H1 (cell line): ENCODE measurements around the gene GNG13. TPM values are rescaled to one million over a fixed set of nuclear protein-coding genes. Genes with fewer than 3 reads are reported as not detected.

Experiments used
- CTCF ChIA-PET: fragments of 300-600 bp; sonication (Branson Sonifier 250); formaldehyde crosslinking; loops from one replicate; lab custom pipeline; 2021; ENCODE audit not compliant: partially characterized antibody; lab: Charles Lee
- POLR2A ChIA-PET: fragments of 300-600 bp; sonication (Branson Sonifier 250); formaldehyde crosslinking; loops from one replicate; lab custom pipeline; 2021; ENCODE audit warnings: inconsistent platforms; ENCODE audit not compliant: partially characterized antibody; lab: Charles Lee
- DNase-seq, 2 experiments: peaks; one replicate each; pipeline versions ENCODE4 v3.0.0 to v3.0.0-alpha.2; 2010 to 2022; ENCODE audit warnings: low spot score in 2 of 2, low read depth in 1 of 2, mixed read lengths in 1 of 2
- FAIRE-seq: peaks from 2 replicates; lab custom pipeline; 2011; peaks lifted over from hg19 to GRCh38; lab: Jason Lieb, UNC
- H2AFZ ChIP-seq: 2 replicates; pipeline ENCODE4 v1.8.1; 2012; ENCODE audit warnings: low read length, inconsistent platforms
- H2AK5ac ChIP-seq: 2 replicates; pipeline ENCODE4 v1.6.1; 2013; ENCODE audit warnings: low read depth, low read length
- H2BK120ac ChIP-seq: replicated peaks from 2 replicates; pipeline ENCODE3; 2013; ENCODE audit warnings: low read depth, low read length, inconsistent platforms
- H2BK12ac ChIP-seq: 2 replicates; pipeline ENCODE4 v1.6.1; 2013; ENCODE audit warnings: low read depth, low read length
- H2BK15ac ChIP-seq: 2 replicates; pipeline ENCODE4 v1.6.1; 2013; ENCODE audit warnings: low read length
- H2BK20ac ChIP-seq: 2 replicates; pipeline ENCODE4 v1.6.1; 2013; ENCODE audit warnings: low read length
- H2BK5ac ChIP-seq: 2 replicates; pipeline ENCODE4 v1.6.1; 2013; ENCODE audit warnings: low read depth, low read length
- H3K14ac ChIP-seq: 2 replicates; pipeline ENCODE4 v1.6.1; 2013; ENCODE audit warnings: inconsistent platforms; ENCODE audit not compliant: insufficient read length
- H3K18ac ChIP-seq: 2 replicates; pipeline ENCODE4 v1.6.1; 2013; ENCODE audit warnings: low read length; ENCODE audit errors: extremely low read depth
- H3K23ac ChIP-seq: 2 replicates; pipeline ENCODE4 v1.6.1; 2013; ENCODE audit warnings: inconsistent platforms; ENCODE audit not compliant: insufficient read length
- H3K23me2 ChIP-seq: 2 replicates; pipeline ENCODE4 v1.6.1; 2013; ENCODE audit warnings: low read depth, low read length
- H3K27ac ChIP-seq: 2 replicates; pipeline ENCODE4 v1.6.1; 2011; ENCODE audit warnings: low read depth, low read length, inconsistent platforms
- H3K27me3 ChIP-seq, 4 experiments: replicated peaks in 1 of 4; 1 replicate in 1 of 4; 2 replicates in 3 of 4; pipeline versions ENCODE4 v1.6.1 to v1.8.1; 2011 to 2013; ENCODE audit warnings: low read length in 3 of 4, mild to moderate bottlenecking in 3 of 4, inconsistent platforms in 2 of 4, mixed read lengths in 2 of 4, moderate library complexity in 1 of 4; ENCODE audit not compliant: control insufficient read depth in 3 of 4, insufficient read depth in 3 of 4; ENCODE audit errors: extremely low read depth in 1 of 4
- H3K36me3 ChIP-seq, 4 experiments: 2 replicates each; pipeline versions ENCODE4 v1.6.1 to v1.8.1; 2011 to 2013; ENCODE audit warnings: mild to moderate bottlenecking in 4 of 4, low read length in 3 of 4, moderate library complexity in 2 of 4, control low read depth in 1 of 4, inconsistent platforms in 1 of 4; ENCODE audit not compliant: insufficient read depth in 4 of 4, control insufficient read depth in 2 of 4
- H3K4ac ChIP-seq: replicated peaks from 2 replicates; pipeline ENCODE3; 2013; ENCODE audit warnings: low read length, low read depth, mixed read lengths, inconsistent platforms; ENCODE audit not compliant: insufficient read length
- H3K4me1 ChIP-seq, 4 experiments: replicated peaks in 1 of 4; 1 replicate in 1 of 4; 2 replicates in 3 of 4; pipeline versions ENCODE4 v1.6.1 to v1.8.1; 2011 to 2013; ENCODE audit warnings: low read length in 3 of 4, inconsistent platforms in 2 of 4, mixed read lengths in 1 of 4; ENCODE audit not compliant: insufficient read depth in 4 of 4, control insufficient read depth in 3 of 4
- H3K4me2 ChIP-seq, 2 experiments: 2 replicates each; pipeline versions ENCODE4 v1.6.1 to v1.8.1; 2011 to 2013; ENCODE audit warnings: low read depth in 2 of 2, low read length in 2 of 2, control low read depth in 1 of 2, inconsistent platforms in 1 of 2, mild to moderate bottlenecking in 1 of 2; ENCODE audit not compliant: insufficient read depth in 1 of 2
- H3K4me3 ChIP-seq, 4 experiments: fragments of 200-600, 300-600 bp in 1 of 4; sonication (generic), shearing (Covaris generic), sonication (Bioruptor Twin) in 1 of 4; 2 replicates each; pipeline versions ENCODE4 v1.5.1 to v1.8.1; 2011 to 2016; ENCODE audit warnings: low read length in 4 of 4, low read depth in 3 of 4, control low read depth in 2 of 4, inconsistent platforms in 2 of 4, mild to moderate bottlenecking in 2 of 4, mixed read lengths in 1 of 4, moderate library complexity in 1 of 4; ENCODE audit not compliant: insufficient read depth in 2 of 4; ENCODE audit errors: extremely low read depth in 1 of 4
- H3K56ac ChIP-seq: replicated peaks from 2 replicates; pipeline ENCODE3; 2013; ENCODE audit warnings: low read depth, mild to moderate bottlenecking, mixed read lengths, low read length, inconsistent platforms; ENCODE audit not compliant: insufficient read length
- H3K79me1 ChIP-seq: 2 replicates; pipeline ENCODE4 v1.6.1; 2013; ENCODE audit warnings: low read depth, low read length, control low read depth
- H3K79me2 ChIP-seq, 2 experiments: 2 replicates each; pipeline versions ENCODE4 v1.6.1 to v1.8.1; 2012 to 2013; ENCODE audit warnings: low read length in 2 of 2, mild to moderate bottlenecking in 2 of 2, inconsistent platforms in 1 of 2; ENCODE audit not compliant: insufficient read depth in 2 of 2, control insufficient read depth in 1 of 2
- H3K9ac ChIP-seq, 4 experiments: replicated peaks in 1 of 4; 1 replicate in 1 of 4; 2 replicates in 3 of 4; pipeline versions ENCODE4 v1.6.1 to v1.8.1; 2011 to 2013; ENCODE audit warnings: low read depth in 3 of 4, low read length in 3 of 4, control low read depth in 2 of 4, mild to moderate bottlenecking in 2 of 4, moderate library complexity in 2 of 4, inconsistent platforms in 1 of 4; ENCODE audit errors: extremely low read depth in 1 of 4
- H3K9me3 ChIP-seq, 2 experiments: 2 replicates each; pipeline versions ENCODE4 v1.6.1 to v1.8.1; 2012 to 2013; ENCODE audit warnings: mild to moderate bottlenecking in 2 of 2, moderate library complexity in 2 of 2, control low read depth in 1 of 2, inconsistent platforms in 1 of 2, low read depth in 1 of 2, low read length in 1 of 2, mixed read lengths in 1 of 2; ENCODE audit not compliant: insufficient read depth in 2 of 2
- H4K20me1 ChIP-seq, 2 experiments: replicated peaks in 1 of 2; 2 replicates each; pipeline versions ENCODE3 to v1.8.1; 2011 to 2013; ENCODE audit warnings: inconsistent platforms in 2 of 2, low read length in 2 of 2, mild to moderate bottlenecking in 1 of 2; ENCODE audit not compliant: insufficient read depth in 2 of 2, control insufficient read depth in 1 of 2
- H4K5ac ChIP-seq: 2 replicates; pipeline ENCODE4 v1.6.1; 2013; ENCODE audit warnings: low read length, low read depth, mixed read lengths, inconsistent platforms; ENCODE audit not compliant: insufficient read length
- H4K8ac ChIP-seq: 2 replicates; pipeline ENCODE4 v1.8.0; 2013; ENCODE audit warnings: mild to moderate bottlenecking, moderate library complexity, low read length, inconsistent platforms; ENCODE audit not compliant: insufficient read depth; ENCODE audit errors: extremely low read depth
- H4K91ac ChIP-seq: replicated peaks from 2 replicates; pipeline ENCODE3; 2013; ENCODE audit warnings: low read length, mixed read lengths, inconsistent platforms; ENCODE audit not compliant: insufficient read length
- EP300 ChIP-seq, 2 experiments: IDR thresholded peaks; 1 replicate in 1 of 2; 2 replicates in 1 of 2; pipeline ENCODE4 v1.6.1; 2011 to 2012; ENCODE audit warnings: low read depth in 2 of 2, low read length in 2 of 2, mild to moderate bottlenecking in 2 of 2, borderline replicate concordance in 1 of 2, inconsistent platforms in 1 of 2, moderate library complexity in 1 of 2
- GABPA ChIP-seq: IDR thresholded peaks from 2 replicates; pipeline ENCODE4 v1.6.1; 2011; ENCODE audit warnings: mild to moderate bottlenecking, low read length, moderate library complexity, borderline replicate concordance; ENCODE audit not compliant: insufficient read depth
- SIRT6 ChIP-seq: IDR thresholded peaks from one replicate; pipeline ENCODE4 v1.7.1; 2012; ENCODE audit warnings: low read length, inconsistent platforms
- ZNF274 ChIP-seq: IDR thresholded peaks from 2 replicates; pipeline ENCODE4 v1.7.0; 2012; ENCODE audit warnings: low read length, borderline replicate concordance; ENCODE audit errors: extremely low read depth
- WGBS, 2 experiments: shearing (Covaris generic) in 1 of 2; methylation state at CpG; one replicate each; pipeline versions ENCODE4 v1.1.6 to v1.1.7; 2013 to 2015; ENCODE audit warnings: low lambda C conversion rate in 2 of 2, mixed read lengths in 2 of 2, inconsistent platforms in 1 of 2, low coverage in 1 of 2, missing lambda C conversion rate in 1 of 2; ENCODE audit not compliant: insufficient replicate concordance in 2 of 2, insufficient coverage in 1 of 2, insufficient read length in 1 of 2; ENCODE audit errors: extremely low coverage in 1 of 2, missing lambda C conversion rate in 1 of 2; 5-methylcytosine and 5-hydroxymethylcytosine counted together
- polyA plus RNA-seq, 7 experiments: library from polyadenylated mRNA; depleted of rRNA in 3 of 7; stranded (reverse) in 5 of 7; unstranded in 2 of 7; fragments of >200 nt in 5 of 7; fragments of 200-250 nt in 2 of 7; gene quantifications; 1 replicate in 5 of 7; 2 replicates in 1 of 7; 4 replicates in 1 of 7; pipeline versions ENCODE4 v1.2.1 to v1.2.3, GENCODE V29; 2011 to 2013; ENCODE audit warnings: missing spikeins in 2 of 7, mixed read lengths in 2 of 7
- total RNA-seq: library from RNA; stranded (reverse); fragmentation: NEBNext Ultra II Directional; extraction: Animal tissue kit (Norgen Biotek cat#: 25700); gene quantifications from 2 replicates; pipeline ENCODE4 v1.2.1, GENCODE V29; 2021

GNG13 gene
- total and polyA plus RNA-seq, 2 of the 8 experiments (the other 6 are each of a cell fraction or from before 2014, with no cell fraction given): not detected

DNA sequence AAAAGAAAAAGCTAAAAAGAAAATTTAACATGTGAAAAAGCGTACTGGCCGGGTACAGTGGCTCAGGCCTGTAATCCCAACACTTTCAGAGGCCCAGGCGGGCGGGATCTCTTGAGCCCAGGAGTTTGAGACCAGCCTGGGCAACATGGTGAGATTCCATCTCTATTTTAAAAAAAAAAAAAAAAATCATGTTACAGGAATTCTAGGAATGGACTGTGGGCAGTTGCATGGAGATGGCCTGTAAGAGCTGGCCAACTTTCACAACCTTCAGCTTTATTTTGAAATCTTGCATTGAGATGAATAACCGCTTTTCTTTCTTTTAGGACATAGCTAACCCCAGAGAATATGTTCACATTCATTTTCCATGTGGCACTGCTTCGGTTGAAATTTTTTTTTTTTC is 51.5 kb downstream of the GNG13 start:
- ChIA-PET POLR2A (interaction anchor here (0.6 to 1.9 kb wide), 9 partner anchors 9 to 764 kb away, joined by 3 to 7 read pairs (median 4); partner anchors contain the start of genes ANTKMT and MSLN), CTCF (interaction anchor here (0.5 to 35.8 kb wide), 10 partner anchors 8 to 1136 kb away, joined by 3 to 977 read pairs (median 12); partner anchors contain the start of genes ANTKMT, CCDC78, CIAO3 and FBXL16)
- DNase-seq (no peak), FAIRE-seq (no peak)
- Histone ChIP-seq H4K20me1 (no peaks in the 10 kb centered on the region), H3K18ac (no peak overlapping the region), H4K5ac (no peak overlapping the region), H2BK20ac (no peak overlapping the region), H4K8ac (no peak overlapping the region), H3K9ac (no peak overlapping the region), H2BK120ac (no peak overlapping the region), H3K4ac (no peak overlapping the region), H3K4me3 (no peak overlapping the region), H2BK12ac (no peak overlapping the region), H2BK5ac (no peak overlapping the region), H3K4me1 (peaks cover 3 to 12% (median 5%) of the 10 kb centered on the region in 4 experiments; a peak in 5 of 7 replicates), H3K27ac (no peak overlapping the region), H3K4me2 (no peak overlapping the region), H3K36me3 (no peaks in the 10 kb centered on the region), H2AK5ac (no peak overlapping the region), H3K9me3 (no peaks in the 10 kb centered on the region), H2AFZ (no peak overlapping the region), H3K79me2 (no peaks in the 10 kb centered on the region), H3K14ac (no peak overlapping the region), H3K79me1 (no peaks in the 10 kb centered on the region), H2BK15ac (no peak overlapping the region), H3K27me3 (no peaks in the 10 kb centered on the region), H3K23ac (no peak overlapping the region), H4K91ac (no peak overlapping the region), H3K23me2 (no peaks in the 10 kb centered on the region), H3K56ac (no peak overlapping the region)
- 96% methylated on average over 6 of the region's 6 CpGs; no CpG with 5 or more reads in 1 of the 2 experiments for WGBS, 2 experiments
- no peak for TF ChIP-seq EP300 (IDR thresholded peaks at IDR 0.05; ENCODE audit: borderline replicate concordance in 1 of 2, low read depth in 2 of 2, low read length in 2 of 2)
- TF ChIP-seq ZNF274: no peak
- no peak for TF ChIP-seq GABPA
- no peak for TF ChIP-seq SIRT6
